Karpas-422 (cell line): ENCODE results near the gene DYNLL2. TPM values are rescaled to one million over a fixed set of nuclear protein-coding genes. Genes with fewer than 3 reads are reported as not detected.
"Not testable (repeated sequence)": the region's sequence is repeated elsewhere in the genome, so short reads cannot be mapped to it uniquely, and the experiment has no call there.

Source experiments
- DNase-seq: peaks from one replicate; pipeline ENCODE4 v3.0.0-alpha.2; 2015
- H2AFZ ChIP-seq: fragments of 200-600 bp; sonication (generic); 2 replicates; pipeline ENCODE4 v1.6.1; 2014; ENCODE audit warnings: antibody characterized with exemption, low read length, mixed read lengths
- H3K27ac ChIP-seq: fragments of 200-600 bp; sonication (generic); 2 replicates; pipeline ENCODE4 v1.5.1; 2014; ENCODE audit warnings: mild to moderate bottlenecking, low read length, moderate library complexity
- H3K27me3 ChIP-seq: fragments of 200-600 bp; sonication (generic); 2 replicates; pipeline ENCODE4 v1.6.1; 2014; ENCODE audit warnings: low read length, mixed read lengths
- H3K36me3 ChIP-seq: fragments of 200-600 bp; sonication (generic); 2 replicates; pipeline ENCODE4 v1.6.1; 2014; ENCODE audit warnings: low read length, mixed read lengths; ENCODE audit not compliant: insufficient read depth
- H3K4me1 ChIP-seq: fragments of 200-600 bp; sonication (generic); 2 replicates; pipeline ENCODE4 v1.6.1; 2014; ENCODE audit warnings: mild to moderate bottlenecking, low read length, mixed read lengths
- H3K4me2 ChIP-seq: fragments of 200-600 bp; sonication (generic); 2 replicates; pipeline ENCODE4 v1.6.1; 2014; ENCODE audit warnings: low read length, low read depth, mild to moderate bottlenecking; ENCODE audit not compliant: poor library complexity, severe bottlenecking
- H3K4me3 ChIP-seq: fragments of 200-600 bp; sonication (generic); 2 replicates; pipeline ENCODE4 v1.5.1; 2014; ENCODE audit warnings: mild to moderate bottlenecking, antibody characterized with exemption, low read length, mixed read lengths
- H3K79me2 ChIP-seq: fragments of 200-600 bp; sonication (generic); 2 replicates; pipeline ENCODE4 v1.6.1; 2014; ENCODE audit warnings: mild to moderate bottlenecking, low read length, mixed read lengths
- H3K9ac ChIP-seq: fragments of 200-600 bp; sonication (generic); 2 replicates; pipeline ENCODE4 v1.6.0; 2014; ENCODE audit warnings: low read length
- H3K9me2 ChIP-seq: fragments of 200-600 bp; sonication (generic), shearing (Covaris generic); replicated peaks from 2 replicates; pipeline ENCODE4 v1.6.0; 2014; ENCODE audit warnings: mild to moderate bottlenecking, low read length, moderate library complexity; ENCODE audit not compliant: insufficient read depth
- H3K9me3 ChIP-seq: fragments of 300-700, 200-600 bp; sonication (generic); 2 replicates; pipeline ENCODE4 v1.6.1; 2014; ENCODE audit warnings: low read length, mixed read lengths
- H4K20me1 ChIP-seq: fragments of 200-600 bp; sonication (generic); 2 replicates; pipeline ENCODE4 v1.6.1; 2014; ENCODE audit warnings: mild to moderate bottlenecking, antibody characterized with exemption, low read length, low read depth; ENCODE audit not compliant: insufficient read depth
- total RNA-seq: library from RNA; depleted of rRNA; stranded (reverse); fragments of >200 nt; shearing (Covaris generic); gene quantifications from 2 replicates; pipeline ENCODE4 v1.2.3, GENCODE V29; 2014; ENCODE audit warnings: low replicate concordance; rRNA removed

Gene DYNLL2
- total RNA-seq, 1 experiment from 2014 or later = 18.2 TPM

GRCh38 chr17:58143335-58143734 lies 60.1 kb downstream of the DYNLL2 start:
- H2AFZ ChIP-seq, H3K4me3 ChIP-seq, H3K9me2 ChIP-seq, H3K27me3 ChIP-seq, H3K4me2 ChIP-seq, H3K4me1 ChIP-seq, H3K36me3 ChIP-seq, H3K9ac ChIP-seq, H3K27ac ChIP-seq, H3K79me2 ChIP-seq, H3K9me3 ChIP-seq, DNase-seq, H4K20me1 ChIP-seq: not testable (repeated sequence)

- Histone ChIP-seq H3K27me3 (peaks cover 3% of the 10 kb centered on the region), H3K9ac (no peak overlapping the region), H3K4me3 (no peak overlapping the region), H3K79me2 (no peaks in the 10 kb centered on the region), H4K20me1 (no peaks in the 10 kb centered on the region), H3K4me1 (no peaks in the 10 kb centered on the region), H3K9me2 (no peaks in the 10 kb centered on the region), H3K27ac (no peak overlapping the region), H3K9me3 (no peaks in the 10 kb centered on the region), H2AFZ (no peak overlapping the region), H3K4me2 (no peak overlapping the region), H3K36me3 (no peaks in the 10 kb centered on the region)
- DNase-seq = no peak
Observed at GRCh38 chr17:58144801-58145200, 61.6 kb downstream of the DYNLL2 start.

Other genes with a start within 250 kb of the DYNLL2 start
- 35.1 and 61.3 TPM in 2 replicates for gene MRPS23, start 233.4 kb upstream of the DYNLL2 start, total RNA-seq
- 0.71 and 2.6 TPM in 2 replicates for gene CUEDC1, start 128.0 kb upstream of the DYNLL2 start, total RNA-seq
- gene VEZF1, start 95.2 kb upstream of the DYNLL2 start, total RNA-seq = 32.6 and 53.4 TPM in 2 replicates
- 347 and 387 TPM in 2 replicates for gene SRSF1, start 76.2 kb upstream of the DYNLL2 start, total RNA-seq
- not detected in 2 replicates for gene OR4D1, start 65.0 kb downstream of the DYNLL2 start, total RNA-seq
- not detected in 2 replicates for gene OR4D2, start 83.6 kb downstream of the DYNLL2 start, total RNA-seq
- gene EPX, start 109.3 kb downstream of the DYNLL2 start, total RNA-seq = not detected in 2 replicates
- 17.5 and 20.8 TPM in 2 replicates for gene MKS1, start 135.8 kb downstream of the DYNLL2 start, total RNA-seq
- gene LPO, start 155.2 kb downstream of the DYNLL2 start, total RNA-seq = 0.36 TPM in 1 of 2 replicates, not detected in the other
- not detected in 2 replicates for gene MPO, start 197.5 kb downstream of the DYNLL2 start, total RNA-seq
- gene TSPOAP1, start 245.4 kb downstream of the DYNLL2 start, total RNA-seq = 7.8 and 14.0 TPM in 2 replicates